ENCODE results near the gene RGS12. TPM values are rescaled to one million over a fixed set of nuclear protein-coding genes. Genes with fewer than 3 reads are reported as not detected.
A peak's percentile ranks its signal among the peaks of the same experiment; 100 is the strongest.

The RGS12 gene
- total RNA-seq, 5 donors from 2014 or later (not counting 1 experiment from before 2014, with no cell fraction given): 6.4 to 15.3 (median 10.5) TPM

GRCh38 chr4:3251691-3252479, 40.9 kb upstream of the RGS12 start:
- no peak overlapping the region for H3K27ac Mint-ChIP-seq
- H3K27ac ChIP-seq (ENCODE audit: low read length): no peak overlapping the region
- H3K4me1 ChIP-seq (ENCODE audit: control insufficient read depth in 1 of 2, extremely low read depth in 1 of 2, insufficient read depth in 2 of 2, low read length in 2 of 2): no peaks in the 10 kb centered on the region
- H3K9me3 ChIP-seq: no peaks in the 10 kb centered on the region
- ATAC-seq (replicated peaks in 1 of 4) (no peak), DNase-seq (no peak)
- H3K27me3 Mint-ChIP-seq: no peaks in the 10 kb centered on the region
- no peak overlapping the region for H3K4me3 ChIP-seq (ENCODE audit: control insufficient read depth in 1 of 2, extremely low read depth in 1 of 2, low read length in 1 of 2)
- H3K4me1 Mint-ChIP-seq: no peaks in the 10 kb centered on the region
- H3K36me3 ChIP-seq (ENCODE audit: control insufficient read depth in 2 of 2, extremely low read depth in 1 of 2, insufficient read depth in 1 of 2, low read length in 1 of 2): no peaks in the 10 kb centered on the region
- ChIA-PET POLR2A (no interaction called here), CTCF (no interaction called here)
- no peak overlapping the region for H3K4me3 Mint-ChIP-seq
- WGBS (ENCODE audit: insufficient coverage): 84% methylated on average over 9 of the region's 11 CpGs
- H3K36me3 Mint-ChIP-seq: peaks cover 7% of the 10 kb centered on the region
- H3K9me3 Mint-ChIP-seq: no peaks in the 10 kb centered on the region
- H3K27me3 ChIP-seq (replicated peaks in 1 of 2; ENCODE audit: control insufficient read depth in 2 of 2, extremely low read depth in 1 of 2, insufficient read depth in 2 of 2, low read length in 1 of 2): no peaks in the 10 kb centered on the region

- H3K27me3 Mint-ChIP-seq: no peaks in the 10 kb centered on the region
- no peak overlapping the region for H3K4me3 ChIP-seq (ENCODE audit: control insufficient read depth in 1 of 2, extremely low read depth in 1 of 2, low read length in 1 of 2)
- POLR2A ChIA-PET: no interaction called here
Measured at GRCh38 chr4:3252480-3252828, 40.4 kb upstream of the RGS12 start.

GRCh38 chr4:3252831-3253641, 39.8 kb upstream of the RGS12 start:
- CTCF ChIA-PET: no interaction called here
- no peak overlapping the region for H3K27ac Mint-ChIP-seq
- POLR2A ChIA-PET: no interaction called here
- no peak overlapping the region for H3K4me3 ChIP-seq (ENCODE audit: control insufficient read depth in 1 of 2, extremely low read depth in 1 of 2, low read length in 1 of 2)
- 92% methylated on average over 37 of the region's 38 CpGs for WGBS (ENCODE audit: insufficient coverage)
- H3K27ac ChIP-seq (ENCODE audit: low read length): no peak overlapping the region
- no peaks in the 10 kb centered on the region for H3K27me3 ChIP-seq (replicated peaks in 1 of 2; ENCODE audit: control insufficient read depth in 2 of 2, extremely low read depth in 1 of 2, insufficient read depth in 2 of 2, low read length in 1 of 2)
- H3K4me1 ChIP-seq (ENCODE audit: control insufficient read depth in 1 of 2, extremely low read depth in 1 of 2, insufficient read depth in 2 of 2, low read length in 2 of 2): no peaks in the 10 kb centered on the region
- no peaks in the 10 kb centered on the region for H3K9me3 ChIP-seq
- H3K36me3 Mint-ChIP-seq: peaks cover 7% of the 10 kb centered on the region
- H3K36me3 ChIP-seq (ENCODE audit: control insufficient read depth in 2 of 2, extremely low read depth in 1 of 2, insufficient read depth in 1 of 2, low read length in 1 of 2): no peaks in the 10 kb centered on the region
- no peaks in the 10 kb centered on the region for H3K9me3 Mint-ChIP-seq
- ATAC-seq (replicated peaks in 1 of 4) (no peak), DNase-seq (peak in 1 of 35 experiments; percentile 1)
- no peaks in the 10 kb centered on the region for H3K27me3 Mint-ChIP-seq
- H3K4me3 Mint-ChIP-seq: no peak overlapping the region
- H3K4me1 Mint-ChIP-seq: no peaks in the 10 kb centered on the region

More at GRCh38 chr4:3252480-3252828, 40.4 kb upstream of the RGS12 start:
- CTCF ChIA-PET: no interaction called here
- Histone ChIP-seq H3K27me3 (replicated peaks in 1 of 2; ENCODE audit: control insufficient read depth in 2 of 2, extremely low read depth in 1 of 2, insufficient read depth in 2 of 2, low read length in 1 of 2) (no peaks in the 10 kb centered on the region), H3K9me3 (no peaks in the 10 kb centered on the region), H3K4me1 (ENCODE audit: control insufficient read depth in 1 of 2, extremely low read depth in 1 of 2, insufficient read depth in 2 of 2, low read length in 2 of 2) (no peaks in the 10 kb centered on the region), H3K27ac (ENCODE audit: low read length) (no peak overlapping the region), H3K36me3 (ENCODE audit: control insufficient read depth in 2 of 2, extremely low read depth in 1 of 2, insufficient read depth in 1 of 2, low read length in 1 of 2) (no peaks in the 10 kb centered on the region)
- ATAC-seq (replicated peaks in 1 of 4) (no peak), DNase-seq (no peak)
- H3K4me1 Mint-ChIP-seq: no peaks in the 10 kb centered on the region
- no peak overlapping the region for H3K27ac Mint-ChIP-seq
- H3K9me3 Mint-ChIP-seq: no peaks in the 10 kb centered on the region
- no CpG with 5 or more reads among the region's 3 CpGs for WGBS (ENCODE audit: insufficient coverage)
- no peak overlapping the region for H3K4me3 Mint-ChIP-seq
- peaks cover 7% of the 10 kb centered on the region for H3K36me3 Mint-ChIP-seq

GRCh38 chr4:3253808-3254207, 39.0 kb upstream of the RGS12 start:
- Histone ChIP-seq H3K9me3 (no peaks in the 10 kb centered on the region), H3K4me1 (ENCODE audit: control insufficient read depth in 1 of 2, extremely low read depth in 1 of 2, insufficient read depth in 2 of 2, low read length in 2 of 2) (no peaks in the 10 kb centered on the region), H3K36me3 (ENCODE audit: control insufficient read depth in 2 of 2, extremely low read depth in 1 of 2, insufficient read depth in 1 of 2, low read length in 1 of 2) (no peaks in the 10 kb centered on the region), H3K27me3 (replicated peaks in 1 of 2; ENCODE audit: control insufficient read depth in 2 of 2, extremely low read depth in 1 of 2, insufficient read depth in 2 of 2, low read length in 1 of 2) (no peaks in the 10 kb centered on the region), H3K4me3 (ENCODE audit: control insufficient read depth in 1 of 2, extremely low read depth in 1 of 2, low read length in 1 of 2) (no peak overlapping the region), H3K27ac (ENCODE audit: low read length) (no peak overlapping the region)
- 85% methylated on average over 6 of the region's 13 CpGs for WGBS (ENCODE audit: insufficient coverage)
- ATAC-seq (replicated peaks in 1 of 4): no peak
- POLR2A ChIA-PET: no interaction called here
- Mint-ChIP-seq H3K9me3 (no peaks in the 10 kb centered on the region), H3K27me3 (no peaks in the 10 kb centered on the region), H3K4me3 (no peak overlapping the region), H3K36me3 (peaks cover 7% of the 10 kb centered on the region), H3K27ac (no peak overlapping the region), H3K4me1 (no peaks in the 10 kb centered on the region)
- DNase-seq: peak in 1 of 35 experiments; percentile 2
- CTCF ChIA-PET: no interaction called here

- POLR2A ChIA-PET: no interaction called here
- Mint-ChIP-seq H3K27me3 (no peaks in the 10 kb centered on the region), H3K9me3 (no peaks in the 10 kb centered on the region), H3K4me1 (no peaks in the 10 kb centered on the region), H3K27ac (no peak overlapping the region), H3K4me3 (no peak overlapping the region), H3K36me3 (peaks cover 7% of the 10 kb centered on the region)
- Histone ChIP-seq H3K9me3 (no peaks in the 10 kb centered on the region), H3K4me1 (ENCODE audit: control insufficient read depth in 1 of 2, extremely low read depth in 1 of 2, insufficient read depth in 2 of 2, low read length in 2 of 2) (no peaks in the 10 kb centered on the region), H3K36me3 (ENCODE audit: control insufficient read depth in 2 of 2, extremely low read depth in 1 of 2, insufficient read depth in 1 of 2, low read length in 1 of 2) (no peaks in the 10 kb centered on the region), H3K27ac (ENCODE audit: low read length) (no peak overlapping the region), H3K27me3 (replicated peaks in 1 of 2; ENCODE audit: control insufficient read depth in 2 of 2, extremely low read depth in 1 of 2, insufficient read depth in 2 of 2, low read length in 1 of 2) (no peaks in the 10 kb centered on the region), H3K4me3 (ENCODE audit: control insufficient read depth in 1 of 2, extremely low read depth in 1 of 2, low read length in 1 of 2) (no peak overlapping the region)
- DNase-seq (peak in 1 of 35 experiments; percentile 1), ATAC-seq (replicated peaks in 1 of 4) (no peak)
- 91% methylated on average over 9 of the region's 14 CpGs for WGBS (ENCODE audit: insufficient coverage)
- CTCF ChIA-PET: no interaction called here
Measured at GRCh38 chr4:3254302-3255131, 38.3 kb upstream of the RGS12 start.

- Histone ChIP-seq H3K4me1 (ENCODE audit: control insufficient read depth in 1 of 2, extremely low read depth in 1 of 2, insufficient read depth in 2 of 2, low read length in 2 of 2) (no peaks in the 10 kb centered on the region), H3K36me3 (ENCODE audit: control insufficient read depth in 2 of 2, extremely low read depth in 1 of 2, insufficient read depth in 1 of 2, low read length in 1 of 2) (no peaks in the 10 kb centered on the region), H3K9me3 (no peaks in the 10 kb centered on the region), H3K27ac (ENCODE audit: low read length) (no peak overlapping the region), H3K4me3 (ENCODE audit: control insufficient read depth in 1 of 2, extremely low read depth in 1 of 2, low read length in 1 of 2) (no peak overlapping the region), H3K27me3 (replicated peaks in 1 of 2; ENCODE audit: control insufficient read depth in 2 of 2, extremely low read depth in 1 of 2, insufficient read depth in 2 of 2, low read length in 1 of 2) (no peaks in the 10 kb centered on the region)
- H3K4me1 Mint-ChIP-seq: no peaks in the 10 kb centered on the region
- H3K27ac Mint-ChIP-seq: no peak overlapping the region
- CTCF ChIA-PET: no interaction called here
- 92% methylated on average over 36 of the region's 36 CpGs for WGBS (ENCODE audit: insufficient coverage)
- peaks cover 7% of the 10 kb centered on the region for H3K36me3 Mint-ChIP-seq
- no peak overlapping the region for H3K4me3 Mint-ChIP-seq
- no peaks in the 10 kb centered on the region for H3K9me3 Mint-ChIP-seq
- no peak for ATAC-seq (replicated peaks in 1 of 4)
- no peaks in the 10 kb centered on the region for H3K27me3 Mint-ChIP-seq
- peak in 2 of 35 experiments; percentile 0 for DNase-seq
- POLR2A ChIA-PET: no interaction called here
Measured at GRCh38 chr4:3255611-3256186, 37.1 kb upstream of the RGS12 start.
